ENCODE measurements around the gene GDNF.
"Not testable (repeated sequence)": the region's sequence is repeated elsewhere in the genome, so short reads cannot be mapped to it uniquely, and the experiment has no call there.

- not testable (repeated sequence) for TF ChIP-seq CTCF, POLR2A, EP300 (IDR thresholded peaks at IDR 0.05)
Measured at GRCh38 chr5:37781409-37781808, 58.4 kb downstream of the GDNF start.

Data from tibial nerve (tissue), 4 donors.